ENCODE results near the gene ANLN.
"Not testable (repeated sequence)": the region's sequence is repeated elsewhere in the genome, so short reads cannot be mapped to it uniquely, and the experiment has no call there.

The ANLN gene

GRCh38 chr7:36370046-36370445, 19.6 kb upstream of the ANLN start:
- no peak for TF ChIP-seq CTCF (IDR thresholded peaks at IDR 0.05; ENCODE audit: low read depth, low read length)
- DNase-seq (ENCODE audit: low read depth, low spot score), result no peak
- in situ Hi-C loops (cut with HindIII; ENCODE audit: low sequenced_read_pairs), result no loop called here
- H3K4me3 ChIP-seq (ENCODE audit: low read depth, low read length), result no peak overlapping the region

GRCh38 chr7:36372156-36372555, 17.5 kb upstream of the ANLN start:
- TF ChIP-seq CTCF (IDR thresholded peaks at IDR 0.05; ENCODE audit: low read depth, low read length), result no peak
- in situ Hi-C loops (cut with HindIII; ENCODE audit: low sequenced_read_pairs), result no loop called here
- H3K4me3 ChIP-seq (ENCODE audit: low read depth, low read length), result no peak overlapping the region
- no peak for DNase-seq (ENCODE audit: low read depth, low spot score)

GRCh38 chr7:36378555-36378954, 11.1 kb upstream of the ANLN start:
- in situ Hi-C loops (cut with HindIII; ENCODE audit: low sequenced_read_pairs); H3K4me3 ChIP-seq (ENCODE audit: low read depth, low read length); DNase-seq (ENCODE audit: low read depth, low spot score): not testable (repeated sequence)

GRCh38 chr7:36379831-36380504, 9.7 kb upstream of the ANLN start:
- DNase-seq (ENCODE audit: low read depth, low spot score), result no peak
- no peak overlapping the region for H3K4me3 ChIP-seq (ENCODE audit: low read depth, low read length)
- in situ Hi-C loops (cut with HindIII; ENCODE audit: low sequenced_read_pairs), result no loop called here
- TF ChIP-seq CTCF (IDR thresholded peaks at IDR 0.05; ENCODE audit: low read depth, low read length), result no peak

- in situ Hi-C loops (cut with HindIII; ENCODE audit: low sequenced_read_pairs), result no loop called here
- TF ChIP-seq CTCF (IDR thresholded peaks at IDR 0.05; ENCODE audit: low read depth, low read length), result no peak
- no peak for DNase-seq (ENCODE audit: low read depth, low spot score)
- no peak overlapping the region for H3K4me3 ChIP-seq (ENCODE audit: low read depth, low read length)
Observed at GRCh38 chr7:36381056-36381455, 8.6 kb upstream of the ANLN start.

- DNase-seq (ENCODE audit: low read depth, low spot score); H3K4me3 ChIP-seq (ENCODE audit: low read depth, low read length); in situ Hi-C loops (cut with HindIII; ENCODE audit: low sequenced_read_pairs): not testable (repeated sequence)
Observed at GRCh38 chr7:36383284-36383683, 6.4 kb upstream of the ANLN start.

GRCh38 chr7:36385646-36386045, 4.0 kb upstream of the ANLN start:
- DNase-seq (ENCODE audit: low read depth, low spot score); in situ Hi-C loops (cut with HindIII; ENCODE audit: low sequenced_read_pairs); H3K4me3 ChIP-seq (ENCODE audit: low read depth, low read length): not testable (repeated sequence)

- TF ChIP-seq CTCF (IDR thresholded peaks at IDR 0.05; ENCODE audit: low read depth, low read length), result no peak
- no peak overlapping the region for H3K4me3 ChIP-seq (ENCODE audit: low read depth, low read length)
- in situ Hi-C loops (cut with HindIII; ENCODE audit: low sequenced_read_pairs), result no loop called here
- DNase-seq (ENCODE audit: low read depth, low spot score), result no peak
Observed at GRCh38 chr7:36387435-36388231, 2.0 kb upstream of the ANLN start.
